GM23338 (cell line): Measurements from ENCODE around the gene CACNA2D4. TPM values are rescaled to one million over a fixed set of nuclear protein-coding genes. Genes with fewer than 3 reads are reported as not detected.

Experiments
- ATAC-seq: fragments of 200-7000 bp; cut with Tn5 transposase; 3 replicates; pipeline ENCODE4 v1.9.1; 2020
- DNase-seq: peaks from one replicate; pipeline ENCODE4 v3.0.0-alpha.2; 2015; ENCODE audit warnings: low spot score
- H2AFZ ChIP-seq: fragments of 200-600 bp; sonication (generic); 2 replicates; pipeline ENCODE4 v1.8.0; 2016; ENCODE audit warnings: antibody characterized with exemption, mild to moderate bottlenecking, moderate library complexity
- H3F3A ChIP-seq: fragments of 200-600 bp; sonication (generic); replicated peaks from 2 replicates; pipeline ENCODE4 v1.8.0; 2017; ENCODE audit warnings: antibody characterized with exemption, mixed run types, low read depth
- H3K27ac ChIP-seq: fragments of 200-600 bp; sonication (generic); 2 replicates; pipeline ENCODE4 v1.6.1; 2016; ENCODE audit warnings: low read depth
- H3K27me3 ChIP-seq: fragments of 200-600 bp; sonication (generic); 2 replicates; pipeline ENCODE4 v1.8.0; 2016; ENCODE audit warnings: mild to moderate bottlenecking, mixed run types, moderate library complexity; ENCODE audit not compliant: insufficient read depth
- H3K36me3 ChIP-seq: fragments of 200-600 bp; sonication (generic); 2 replicates; pipeline ENCODE4 v1.8.0; 2016; ENCODE audit warnings: mild to moderate bottlenecking; ENCODE audit not compliant: insufficient read depth
- H3K4me1 ChIP-seq: fragments of 200-600 bp; sonication (generic); 2 replicates; pipeline ENCODE4 v1.8.0; 2016; ENCODE audit warnings: mild to moderate bottlenecking, moderate library complexity; ENCODE audit not compliant: insufficient read depth
- H3K4me2 ChIP-seq: fragments of 200-600 bp; sonication (generic); 2 replicates; pipeline ENCODE4 v1.7.1; 2017; ENCODE audit warnings: mixed run types
- H3K4me3 ChIP-seq: fragments of 200-600 bp; sonication (generic); 2 replicates; pipeline ENCODE4 v1.6.1; 2016; ENCODE audit warnings: mixed run types
- H3K79me2 ChIP-seq: fragments of 200-600 bp; sonication (generic); replicated peaks from 2 replicates; pipeline ENCODE4 v1.8.0; 2017; ENCODE audit warnings: mild to moderate bottlenecking; ENCODE audit not compliant: insufficient read depth
- H3K9me2 ChIP-seq: fragments of 200-600 bp; sonication (generic); 2 replicates; pipeline ENCODE4 v1.8.0; 2017; ENCODE audit not compliant: insufficient read depth
- H4K20me1 ChIP-seq: fragments of 200-600 bp; sonication (generic); replicated peaks from 2 replicates; pipeline ENCODE4 v1.8.0; 2017; ENCODE audit warnings: mild to moderate bottlenecking; ENCODE audit not compliant: insufficient read depth
- H3K27ac Mint-ChIP-seq: 2 replicates; pipeline ENCODE4 v1.8.0; 2020; ENCODE audit warnings: inconsistent platforms, mild to moderate bottlenecking, moderate library complexity, mixed read lengths
- H3K27me3 Mint-ChIP-seq: 3 replicates; pipeline ENCODE4 v1.8.0; 2022; ENCODE audit warnings: low read depth, mild to moderate bottlenecking, moderate library complexity, mixed read lengths, inconsistent platforms; ENCODE audit not compliant: insufficient read depth, poor library complexity
- H3K36me3 Mint-ChIP-seq: 3 replicates; pipeline ENCODE4 v1.8.0; 2021; ENCODE audit warnings: low read depth, mild to moderate bottlenecking, inconsistent platforms, moderate library complexity, mixed read lengths
- H3K4me1 Mint-ChIP-seq: 3 replicates; pipeline ENCODE4 v1.8.0; 2020; ENCODE audit warnings: mild to moderate bottlenecking, inconsistent platforms, mixed read lengths
- H3K4me3 Mint-ChIP-seq: 3 replicates; pipeline ENCODE4 v1.8.0; 2021; ENCODE audit warnings: moderate library complexity, mild to moderate bottlenecking, inconsistent platforms, mixed read lengths
- H3K9me3 Mint-ChIP-seq: 3 replicates; pipeline ENCODE4 v1.8.0; 2020; ENCODE audit warnings: moderate library complexity, mild to moderate bottlenecking, inconsistent platforms, mixed read lengths
- EZH2 ChIP-seq: fragments of 200-600 bp; sonication (generic); IDR thresholded peaks from one replicate; pipeline ENCODE4 v1.8.0; 2017; ENCODE audit warnings: antibody characterized with exemption, mild to moderate bottlenecking, low read depth; ENCODE audit not compliant: unreplicated experiment
- EZH2phosphoT487 ChIP-seq: fragments of 200-600 bp; sonication (generic); IDR thresholded peaks from one replicate; pipeline ENCODE4 v1.8.1; 2018; ENCODE audit warnings: antibody characterized with exemption; ENCODE audit not compliant: unreplicated experiment
- NANOG ChIP-seq: IDR thresholded peaks from 2 replicates; pipeline ENCODE4 v1.6.1; 2016; ENCODE audit warnings: antibody characterized with exemption, borderline replicate concordance
- POLR2AphosphoS5 ChIP-seq: IDR thresholded peaks from 2 replicates; pipeline ENCODE4 v1.6.1; 2016; ENCODE audit warnings: antibody characterized with exemption, low read depth
- STAT1 ChIP-seq: IDR thresholded peaks from one replicate; pipeline ENCODE4 v1.6.1; 2016; ENCODE audit warnings: antibody characterized with exemption; ENCODE audit not compliant: unreplicated experiment
- ZNF114 ChIP-seq: fragments of 250-450 bp; sonication (Bioruptor Pico); IDR thresholded peaks from 2 replicates; pipeline ENCODE4 v1.5.0; 2020; ENCODE audit warnings: mild to moderate bottlenecking, moderate library complexity
- ZNF331 ChIP-seq: fragments of 250-450 bp; sonication (Bioruptor Pico); IDR thresholded peaks from 2 replicates; pipeline ENCODE4 v1.5.0; 2020; ENCODE audit warnings: low read depth, mild to moderate bottlenecking, moderate library complexity
- polyA plus RNA-seq: library from polyadenylated mRNA; unstranded; fragments of >200 nt; fragmentation: Nextera tagmentation; extraction: Ambion mirVana; gene quantifications from 2 replicates; pipeline ENCODE4 v1.2.1, GENCODE V29; 2016
- total RNA-seq: library from RNA; depleted of rRNA; stranded (reverse); fragments of >200 nt; shearing (Covaris generic); gene quantifications from 2 replicates; pipeline ENCODE4 v1.2.3, GENCODE V29; 2014
- TF ChIP-seq, protein P1 (sequence below): IDR thresholded peaks from one replicate; pipeline ENCODE4 v1.6.1; 2018; ENCODE audit warnings: antibody characterized with exemption; ENCODE audit not compliant: unreplicated experiment
- TF ChIP-seq, protein P2 (sequence below), 2 experiments: fragments of 200-600 bp in 1 of 2; sonication (generic) in 1 of 2; conservative IDR thresholded peaks; 2 replicates each; pipeline versions ENCODE4 v1.5.1 to v1.6.1; 2016 to 2017; ENCODE audit warnings: antibody characterized with exemption in 2 of 2, low read depth in 2 of 2, mild to moderate bottlenecking in 2 of 2, moderate library complexity in 1 of 2
- TF ChIP-seq, protein P3 (sequence below): fragments of 250-450 bp; sonication (Bioruptor Pico); IDR thresholded peaks from 2 replicates; pipeline ENCODE4 v1.5.0; 2020; ENCODE audit warnings: mild to moderate bottlenecking, moderate library complexity
- TF ChIP-seq, protein P4 (sequence below): IDR thresholded peaks from 2 replicates; pipeline ENCODE4 v1.6.1; 2016; ENCODE audit warnings: antibody characterized with exemption

Gene CACNA2D4
- total and polyA plus RNA-seq, 2 experiments from 2014 or later = 0.07 to 0.24 TPM

DNA sequence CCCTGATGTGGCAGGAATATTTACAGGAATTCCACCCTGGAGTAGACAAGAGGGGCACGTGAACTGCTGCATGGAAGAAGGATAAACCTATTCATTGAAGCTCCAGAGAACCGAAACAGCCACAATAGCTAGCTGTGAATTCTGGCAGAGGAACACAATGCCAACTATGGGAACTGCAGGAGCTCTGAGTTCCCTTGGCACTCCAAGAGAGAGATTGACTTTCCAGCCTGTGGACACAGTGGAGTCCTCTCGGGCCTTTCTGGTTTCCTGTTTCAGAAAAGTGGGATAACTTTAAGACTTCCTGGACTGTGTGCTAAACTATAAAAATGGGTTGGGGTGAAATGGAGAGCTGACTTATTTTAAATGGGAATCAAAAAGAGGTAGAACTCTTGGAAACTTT lies 11.9 kb downstream of the CACNA2D4 start:
- no peaks in the 10 kb centered on the region for H3K9me2 ChIP-seq
- Mint-ChIP-seq H3K4me1 (no peaks in the 10 kb centered on the region), H3K9me3 (peaks cover 22% of the 10 kb centered on the region; the same call in 2 of the 3 replicates), H3K27me3 (peaks cover 5% of the 10 kb centered on the region), H3K27ac (no peak overlapping the region), H3K36me3 (0 out of 3 replicates have a peak, but pooled peaks cover 2% of the 10 kb centered on the region), H3K4me3 (no peak overlapping the region)
- TF ChIP-seq ZNF331 (CRISPR knock-in tag) = no peak
- TF ChIP-seq STAT1 = no peak
- TF ChIP-seq, protein P1, sequence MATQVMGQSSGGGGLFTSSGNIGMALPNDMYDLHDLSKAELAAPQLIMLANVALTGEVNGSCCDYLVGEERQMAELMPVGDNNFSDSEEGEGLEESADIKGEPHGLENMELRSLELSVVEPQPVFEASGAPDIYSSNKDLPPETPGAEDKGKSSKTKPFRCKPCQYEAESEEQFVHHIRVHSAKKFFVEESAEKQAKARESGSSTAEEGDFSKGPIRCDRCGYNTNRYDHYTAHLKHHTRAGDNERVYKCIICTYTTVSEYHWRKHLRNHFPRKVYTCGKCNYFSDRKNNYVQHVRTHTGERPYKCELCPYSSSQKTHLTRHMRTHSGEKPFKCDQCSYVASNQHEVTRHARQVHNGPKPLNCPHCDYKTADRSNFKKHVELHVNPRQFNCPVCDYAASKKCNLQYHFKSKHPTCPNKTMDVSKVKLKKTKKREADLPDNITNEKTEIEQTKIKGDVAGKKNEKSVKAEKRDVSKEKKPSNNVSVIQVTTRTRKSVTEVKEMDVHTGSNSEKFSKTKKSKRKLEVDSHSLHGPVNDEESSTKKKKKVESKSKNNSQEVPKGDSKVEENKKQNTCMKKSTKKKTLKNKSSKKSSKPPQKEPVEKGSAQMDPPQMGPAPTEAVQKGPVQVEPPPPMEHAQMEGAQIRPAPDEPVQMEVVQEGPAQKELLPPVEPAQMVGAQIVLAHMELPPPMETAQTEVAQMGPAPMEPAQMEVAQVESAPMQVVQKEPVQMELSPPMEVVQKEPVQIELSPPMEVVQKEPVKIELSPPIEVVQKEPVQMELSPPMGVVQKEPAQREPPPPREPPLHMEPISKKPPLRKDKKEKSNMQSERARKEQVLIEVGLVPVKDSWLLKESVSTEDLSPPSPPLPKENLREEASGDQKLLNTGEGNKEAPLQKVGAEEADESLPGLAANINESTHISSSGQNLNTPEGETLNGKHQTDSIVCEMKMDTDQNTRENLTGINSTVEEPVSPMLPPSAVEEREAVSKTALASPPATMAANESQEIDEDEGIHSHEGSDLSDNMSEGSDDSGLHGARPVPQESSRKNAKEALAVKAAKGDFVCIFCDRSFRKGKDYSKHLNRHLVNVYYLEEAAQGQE = no peak
- TF ChIP-seq, protein P2, sequence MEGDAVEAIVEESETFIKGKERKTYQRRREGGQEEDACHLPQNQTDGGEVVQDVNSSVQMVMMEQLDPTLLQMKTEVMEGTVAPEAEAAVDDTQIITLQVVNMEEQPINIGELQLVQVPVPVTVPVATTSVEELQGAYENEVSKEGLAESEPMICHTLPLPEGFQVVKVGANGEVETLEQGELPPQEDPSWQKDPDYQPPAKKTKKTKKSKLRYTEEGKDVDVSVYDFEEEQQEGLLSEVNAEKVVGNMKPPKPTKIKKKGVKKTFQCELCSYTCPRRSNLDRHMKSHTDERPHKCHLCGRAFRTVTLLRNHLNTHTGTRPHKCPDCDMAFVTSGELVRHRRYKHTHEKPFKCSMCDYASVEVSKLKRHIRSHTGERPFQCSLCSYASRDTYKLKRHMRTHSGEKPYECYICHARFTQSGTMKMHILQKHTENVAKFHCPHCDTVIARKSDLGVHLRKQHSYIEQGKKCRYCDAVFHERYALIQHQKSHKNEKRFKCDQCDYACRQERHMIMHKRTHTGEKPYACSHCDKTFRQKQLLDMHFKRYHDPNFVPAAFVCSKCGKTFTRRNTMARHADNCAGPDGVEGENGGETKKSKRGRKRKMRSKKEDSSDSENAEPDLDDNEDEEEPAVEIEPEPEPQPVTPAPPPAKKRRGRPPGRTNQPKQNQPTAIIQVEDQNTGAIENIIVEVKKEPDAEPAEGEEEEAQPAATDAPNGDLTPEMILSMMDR (conservative IDR thresholded peaks at IDR 0.05; ENCODE audit: low read depth in 2 of 2) = no peak
- TF ChIP-seq, protein P3, sequence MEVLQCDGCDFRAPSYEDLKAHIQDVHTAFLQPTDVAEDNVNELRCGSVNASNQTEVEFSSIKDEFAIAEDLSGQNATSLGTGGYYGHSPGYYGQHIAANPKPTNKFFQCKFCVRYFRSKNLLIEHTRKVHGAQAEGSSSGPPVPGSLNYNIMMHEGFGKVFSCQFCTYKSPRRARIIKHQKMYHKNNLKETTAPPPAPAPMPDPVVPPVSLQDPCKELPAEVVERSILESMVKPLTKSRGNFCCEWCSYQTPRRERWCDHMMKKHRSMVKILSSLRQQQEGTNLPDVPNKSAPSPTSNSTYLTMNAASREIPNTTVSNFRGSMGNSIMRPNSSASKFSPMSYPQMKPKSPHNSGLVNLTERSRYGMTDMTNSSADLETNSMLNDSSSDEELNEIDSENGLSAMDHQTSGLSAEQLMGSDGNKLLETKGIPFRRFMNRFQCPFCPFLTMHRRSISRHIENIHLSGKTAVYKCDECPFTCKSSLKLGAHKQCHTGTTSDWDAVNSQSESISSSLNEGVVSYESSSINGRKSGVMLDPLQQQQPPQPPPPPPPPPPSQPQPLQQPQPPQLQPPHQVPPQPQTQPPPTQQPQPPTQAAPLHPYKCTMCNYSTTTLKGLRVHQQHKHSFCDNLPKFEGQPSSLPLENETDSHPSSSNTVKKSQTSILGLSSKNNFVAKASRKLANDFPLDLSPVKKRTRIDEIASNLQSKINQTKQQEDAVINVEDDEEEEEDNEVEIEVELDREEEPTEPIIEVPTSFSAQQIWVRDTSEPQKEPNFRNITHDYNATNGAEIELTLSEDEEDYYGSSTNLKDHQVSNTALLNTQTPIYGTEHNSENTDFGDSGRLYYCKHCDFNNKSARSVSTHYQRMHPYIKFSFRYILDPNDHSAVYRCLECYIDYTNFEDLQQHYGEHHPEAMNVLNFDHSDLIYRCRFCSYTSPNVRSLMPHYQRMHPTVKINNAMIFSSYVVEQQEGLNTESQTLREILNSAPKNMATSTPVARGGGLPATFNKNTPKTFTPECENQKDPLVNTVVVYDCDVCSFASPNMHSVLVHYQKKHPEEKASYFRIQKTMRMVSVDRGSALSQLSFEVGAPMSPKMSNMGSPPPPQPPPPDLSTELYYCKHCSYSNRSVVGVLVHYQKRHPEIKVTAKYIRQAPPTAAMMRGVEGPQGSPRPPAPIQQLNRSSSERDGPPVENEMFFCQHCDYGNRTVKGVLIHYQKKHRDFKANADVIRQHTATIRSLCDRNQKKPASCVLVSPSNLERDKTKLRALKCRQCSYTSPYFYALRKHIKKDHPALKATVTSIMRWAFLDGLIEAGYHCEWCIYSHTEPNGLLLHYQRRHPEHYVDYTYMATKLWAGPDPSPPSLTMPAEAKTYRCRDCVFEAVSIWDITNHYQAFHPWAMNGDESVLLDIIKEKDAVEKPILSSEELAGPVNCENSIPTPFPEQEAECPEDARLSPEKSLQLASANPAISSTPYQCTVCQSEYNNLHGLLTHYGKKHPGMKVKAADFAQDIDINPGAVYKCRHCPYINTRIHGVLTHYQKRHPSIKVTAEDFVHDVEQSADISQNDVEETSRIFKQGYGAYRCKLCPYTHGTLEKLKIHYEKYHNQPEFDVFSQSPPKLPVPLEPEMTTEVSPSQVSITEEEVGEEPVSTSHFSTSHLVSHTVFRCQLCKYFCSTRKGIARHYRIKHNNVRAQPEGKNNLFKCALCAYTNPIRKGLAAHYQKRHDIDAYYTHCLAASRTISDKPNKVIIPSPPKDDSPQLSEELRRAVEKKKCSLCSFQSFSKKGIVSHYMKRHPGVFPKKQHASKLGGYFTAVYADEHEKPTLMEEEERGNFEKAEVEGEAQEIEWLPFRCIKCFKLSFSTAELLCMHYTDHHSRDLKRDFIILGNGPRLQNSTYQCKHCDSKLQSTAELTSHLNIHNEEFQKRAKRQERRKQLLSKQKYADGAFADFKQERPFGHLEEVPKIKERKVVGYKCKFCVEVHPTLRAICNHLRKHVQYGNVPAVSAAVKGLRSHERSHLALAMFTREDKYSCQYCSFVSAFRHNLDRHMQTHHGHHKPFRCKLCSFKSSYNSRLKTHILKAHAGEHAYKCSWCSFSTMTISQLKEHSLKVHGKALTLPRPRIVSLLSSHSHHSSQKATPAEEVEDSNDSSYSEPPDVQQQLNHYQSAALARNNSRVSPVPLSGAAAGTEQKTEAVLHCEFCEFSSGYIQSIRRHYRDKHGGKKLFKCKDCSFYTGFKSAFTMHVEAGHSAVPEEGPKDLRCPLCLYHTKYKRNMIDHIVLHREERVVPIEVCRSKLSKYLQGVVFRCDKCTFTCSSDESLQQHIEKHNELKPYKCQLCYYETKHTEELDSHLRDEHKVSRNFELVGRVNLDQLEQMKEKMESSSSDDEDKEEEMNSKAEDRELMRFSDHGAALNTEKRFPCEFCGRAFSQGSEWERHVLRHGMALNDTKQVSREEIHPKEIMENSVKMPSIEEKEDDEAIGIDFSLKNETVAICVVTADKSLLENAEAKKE (CRISPR knock-in tag) = no peak
- TF ChIP-seq EZH2phosphoT487 = no peak
- no peak for TF ChIP-seq EZH2
- TF ChIP-seq ZNF114 (CRISPR knock-in tag) = no peak
- TF ChIP-seq, protein P4, sequence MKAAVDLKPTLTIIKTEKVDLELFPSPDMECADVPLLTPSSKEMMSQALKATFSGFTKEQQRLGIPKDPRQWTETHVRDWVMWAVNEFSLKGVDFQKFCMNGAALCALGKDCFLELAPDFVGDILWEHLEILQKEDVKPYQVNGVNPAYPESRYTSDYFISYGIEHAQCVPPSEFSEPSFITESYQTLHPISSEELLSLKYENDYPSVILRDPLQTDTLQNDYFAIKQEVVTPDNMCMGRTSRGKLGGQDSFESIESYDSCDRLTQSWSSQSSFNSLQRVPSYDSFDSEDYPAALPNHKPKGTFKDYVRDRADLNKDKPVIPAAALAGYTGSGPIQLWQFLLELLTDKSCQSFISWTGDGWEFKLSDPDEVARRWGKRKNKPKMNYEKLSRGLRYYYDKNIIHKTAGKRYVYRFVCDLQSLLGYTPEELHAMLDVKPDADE = no peak
- no peak for TF ChIP-seq POLR2AphosphoS5
- no peak for TF ChIP-seq NANOG
- H3F3A ChIP-seq = no peaks in the 10 kb centered on the region
- DNase-seq (no peak), ATAC-seq (no peak)
- H3K27ac ChIP-seq = no peak overlapping the region
- H3K4me1 ChIP-seq = no peaks in the 10 kb centered on the region
- H3K4me3 ChIP-seq = no peak overlapping the region
- no peaks in the 10 kb centered on the region for H3K79me2 ChIP-seq
- no peak overlapping the region for H2AFZ ChIP-seq
- no peaks in the 10 kb centered on the region for H3K27me3 ChIP-seq
- no peaks in the 10 kb centered on the region for H4K20me1 ChIP-seq
- H3K4me2 ChIP-seq = no peak overlapping the region
- no peaks in the 10 kb centered on the region for H3K36me3 ChIP-seq
